ENCODE measurements around the gene C11orf42.

GRCh38 chr11:6200975-6201374, 4.4 kb upstream of the C11orf42 start:
- TF ChIP-seq EZH2 (IDR thresholded peaks at IDR 0.05; ENCODE audit: borderline replicate concordance, low read depth, low read length, poor library complexity, severe bottlenecking) (no peak), CTCF (conservative IDR thresholded peaks at IDR 0.05; ENCODE audit: low read depth, low read length) (no peak)
